ENCODE results near the gene MYH13. TPM values are rescaled to one million over a fixed set of nuclear protein-coding genes. Genes with fewer than 3 reads are reported as not detected.

Gene MYH13
- total and polyA plus RNA-seq, 2 of the 13 experiments (the other 11 are each of a cell fraction or from before 2014, with no cell fraction given) = not detected

DNA sequence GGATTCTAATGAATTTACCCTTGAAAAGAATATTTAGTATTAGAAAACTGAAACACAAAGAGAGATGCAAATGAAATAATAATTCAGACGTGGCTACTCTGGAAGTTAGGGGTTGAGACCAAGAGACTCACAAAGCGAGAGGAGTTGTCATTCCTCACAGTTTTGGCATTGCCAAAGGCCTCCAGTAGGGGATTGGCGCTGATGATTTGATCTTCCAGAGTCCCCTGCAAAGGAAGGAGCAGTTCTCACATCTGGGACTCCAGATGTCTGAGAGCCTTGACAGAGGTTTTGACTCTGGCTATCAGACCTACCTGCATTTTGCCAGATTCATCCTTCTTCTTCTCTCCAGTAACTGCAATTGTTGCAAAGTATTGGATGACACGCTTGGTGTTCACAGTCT, 42.4 kb upstream of the MYH13 start (continued):
- TF ChIP-seq, protein P1, sequence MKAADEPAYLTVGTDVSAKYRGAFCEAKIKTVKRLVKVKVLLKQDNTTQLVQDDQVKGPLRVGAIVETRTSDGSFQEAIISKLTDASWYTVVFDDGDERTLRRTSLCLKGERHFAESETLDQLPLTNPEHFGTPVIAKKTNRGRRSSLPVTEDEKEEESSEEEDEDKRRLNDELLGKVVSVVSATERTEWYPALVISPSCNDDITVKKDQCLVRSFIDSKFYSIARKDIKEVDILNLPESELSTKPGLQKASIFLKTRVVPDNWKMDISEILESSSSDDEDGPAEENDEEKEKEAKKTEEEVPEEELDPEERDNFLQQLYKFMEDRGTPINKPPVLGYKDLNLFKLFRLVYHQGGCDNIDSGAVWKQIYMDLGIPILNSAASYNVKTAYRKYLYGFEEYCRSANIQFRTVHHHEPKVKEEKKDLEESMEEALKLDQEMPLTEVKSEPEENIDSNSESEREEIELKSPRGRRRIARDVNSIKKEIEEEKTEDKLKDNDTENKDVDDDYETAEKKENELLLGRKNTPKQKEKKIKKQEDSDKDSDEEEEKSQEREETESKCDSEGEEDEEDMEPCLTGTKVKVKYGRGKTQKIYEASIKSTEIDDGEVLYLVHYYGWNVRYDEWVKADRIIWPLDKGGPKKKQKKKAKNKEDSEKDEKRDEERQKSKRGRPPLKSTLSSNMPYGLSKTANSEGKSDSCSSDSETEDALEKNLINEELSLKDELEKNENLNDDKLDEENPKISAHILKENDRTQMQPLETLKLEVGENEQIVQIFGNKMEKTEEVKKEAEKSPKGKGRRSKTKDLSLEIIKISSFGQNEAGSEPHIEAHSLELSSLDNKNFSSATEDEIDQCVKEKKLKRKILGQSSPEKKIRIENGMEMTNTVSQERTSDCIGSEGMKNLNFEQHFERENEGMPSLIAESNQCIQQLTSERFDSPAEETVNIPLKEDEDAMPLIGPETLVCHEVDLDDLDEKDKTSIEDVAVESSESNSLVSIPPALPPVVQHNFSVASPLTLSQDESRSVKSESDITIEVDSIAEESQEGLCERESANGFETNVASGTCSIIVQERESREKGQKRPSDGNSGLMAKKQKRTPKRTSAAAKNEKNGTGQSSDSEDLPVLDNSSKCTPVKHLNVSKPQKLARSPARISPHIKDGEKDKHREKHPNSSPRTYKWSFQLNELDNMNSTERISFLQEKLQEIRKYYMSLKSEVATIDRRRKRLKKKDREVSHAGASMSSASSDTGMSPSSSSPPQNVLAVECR (CRISPR knock-in tag; IDR thresholded peaks at IDR 0.05; ENCODE audit: borderline replicate concordance) = no peak
- no peak for TF ChIP-seq ZNF296 (CRISPR knock-in tag; conservative IDR thresholded peaks at IDR 0.05)
- TF ChIP-seq RBAK (CRISPR knock-in tag; IDR thresholded peaks at IDR 0.05) = no peak
- TF ChIP-seq ZNF644 (CRISPR knock-in tag; IDR thresholded peaks at IDR 0.05; ENCODE audit: low read depth) = no peak
- TF ChIP-seq, protein P2, sequence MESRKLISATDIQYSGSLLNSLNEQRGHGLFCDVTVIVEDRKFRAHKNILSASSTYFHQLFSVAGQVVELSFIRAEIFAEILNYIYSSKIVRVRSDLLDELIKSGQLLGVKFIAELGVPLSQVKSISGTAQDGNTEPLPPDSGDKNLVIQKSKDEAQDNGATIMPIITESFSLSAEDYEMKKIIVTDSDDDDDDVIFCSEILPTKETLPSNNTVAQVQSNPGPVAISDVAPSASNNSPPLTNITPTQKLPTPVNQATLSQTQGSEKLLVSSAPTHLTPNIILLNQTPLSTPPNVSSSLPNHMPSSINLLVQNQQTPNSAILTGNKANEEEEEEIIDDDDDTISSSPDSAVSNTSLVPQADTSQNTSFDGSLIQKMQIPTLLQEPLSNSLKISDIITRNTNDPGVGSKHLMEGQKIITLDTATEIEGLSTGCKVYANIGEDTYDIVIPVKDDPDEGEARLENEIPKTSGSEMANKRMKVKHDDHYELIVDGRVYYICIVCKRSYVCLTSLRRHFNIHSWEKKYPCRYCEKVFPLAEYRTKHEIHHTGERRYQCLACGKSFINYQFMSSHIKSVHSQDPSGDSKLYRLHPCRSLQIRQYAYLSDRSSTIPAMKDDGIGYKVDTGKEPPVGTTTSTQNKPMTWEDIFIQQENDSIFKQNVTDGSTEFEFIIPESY (CRISPR knock-in tag; IDR thresholded peaks at IDR 0.05) = no peak
- TF ChIP-seq ZNF547 (CRISPR knock-in tag; IDR thresholded peaks at IDR 0.05) = no peak
- TF ChIP-seq POGZ (CRISPR knock-in tag; IDR thresholded peaks at IDR 0.05) = no peak
- TF ChIP-seq, protein P3, sequence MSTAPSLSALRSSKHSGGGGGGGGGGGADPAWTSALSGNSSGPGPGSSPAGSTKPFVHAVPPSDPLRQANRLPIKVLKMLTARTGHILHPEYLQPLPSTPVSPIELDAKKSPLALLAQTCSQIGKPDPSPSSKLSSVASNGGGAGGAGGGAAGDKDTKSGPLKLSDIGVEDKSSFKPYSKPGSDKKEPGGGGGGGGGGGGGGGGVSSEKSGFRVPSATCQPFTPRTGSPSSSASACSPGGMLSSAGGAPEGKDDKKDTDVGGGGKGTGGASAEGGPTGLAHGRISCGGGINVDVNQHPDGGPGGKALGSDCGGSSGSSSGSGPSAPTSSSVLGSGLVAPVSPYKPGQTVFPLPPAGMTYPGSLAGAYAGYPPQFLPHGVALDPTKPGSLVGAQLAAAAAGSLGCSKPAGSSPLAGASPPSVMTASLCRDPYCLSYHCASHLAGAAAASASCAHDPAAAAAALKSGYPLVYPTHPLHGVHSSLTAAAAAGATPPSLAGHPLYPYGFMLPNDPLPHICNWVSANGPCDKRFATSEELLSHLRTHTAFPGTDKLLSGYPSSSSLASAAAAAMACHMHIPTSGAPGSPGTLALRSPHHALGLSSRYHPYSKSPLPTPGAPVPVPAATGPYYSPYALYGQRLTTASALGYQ (CRISPR knock-in tag; IDR thresholded peaks at IDR 0.05) = no peak

Data from HepG2 (cell line).